ENCODE data around the gene TMX4. TPM values are rescaled to one million over a fixed set of nuclear protein-coding genes. Genes with fewer than 3 reads are reported as not detected.

Gene TMX4
- total and polyA plus RNA-seq, 2 of the 8 experiments (the other 6 are each of a cell fraction or from before 2014, with no cell fraction given) = 2.1 to 7.8 TPM

DNA sequence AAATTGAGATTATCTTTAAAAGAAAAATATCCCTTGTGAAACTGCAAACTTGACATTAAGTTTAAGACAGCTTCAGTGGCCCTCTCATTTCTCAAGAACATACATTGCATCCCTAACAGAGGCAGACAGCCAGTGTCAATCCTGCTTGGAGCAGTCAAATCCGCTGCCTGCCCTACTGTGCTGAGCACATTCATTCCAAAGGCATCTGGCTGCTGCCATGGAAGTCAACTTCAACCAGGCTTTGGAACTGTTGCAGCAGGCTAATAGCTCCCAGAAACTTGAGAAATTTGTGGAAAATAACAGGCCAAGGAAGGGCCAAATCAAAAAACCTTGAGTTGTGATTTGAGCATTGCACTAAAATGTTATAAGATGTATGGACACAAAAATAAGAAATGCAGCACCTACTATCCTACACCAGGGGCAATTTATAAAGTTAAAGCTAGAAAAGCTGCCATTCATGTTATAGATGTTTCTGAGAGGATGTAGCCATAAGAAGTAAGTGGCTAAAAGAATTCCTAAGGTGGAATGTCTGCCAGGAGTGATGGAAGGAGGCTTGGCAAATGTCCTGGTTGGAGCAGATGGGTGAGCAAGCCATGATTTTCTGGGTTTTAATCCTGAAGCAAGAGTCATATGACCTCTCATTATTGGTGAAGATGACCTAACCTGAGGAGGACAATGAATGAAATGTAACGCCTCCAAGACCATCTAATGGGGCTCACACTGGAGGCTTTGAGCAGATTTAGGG, 47.9 kb downstream of the TMX4 start:
- H2BK15ac ChIP-seq (ENCODE audit: low read length) = no peak overlapping the region
- no peak for TF ChIP-seq SIN3A (conservative IDR thresholded peaks at IDR 0.05 in 1 of 2, IDR thresholded peaks at IDR 0.05 in 1 of 2; ENCODE audit: low read depth in 1 of 2, low read length in 2 of 2)
- 96% methylated on average over 2 of the region's 2 CpGs; no CpG with 5 or more reads in 1 of the 2 experiments for WGBS, 2 experiments (ENCODE audit: extremely low coverage in 1 of 2, insufficient coverage in 1 of 2, insufficient read length in 1 of 2, insufficient replicate concordance in 2 of 2, low coverage in 1 of 2, low lambda C conversion rate in 2 of 2, missing lambda C conversion rate in 1 of 2)

More for the DNA sequence above, 47.9 kb downstream of the TMX4 start:
- H3K23ac ChIP-seq (ENCODE audit: insufficient read length) = no peak overlapping the region
- H3K27ac ChIP-seq (ENCODE audit: low read depth, low read length) = no peak overlapping the region
- ChIA-PET CTCF (ENCODE audit: partially characterized antibody) (interaction anchor here (1.0 to 1.6 kb wide), 5 partner anchors 9 to 35 kb away, joined by 3 to 9 read pairs (median 5); no protein-coding TSS in a partner anchor), POLR2A (ENCODE audit: partially characterized antibody) (no interaction called here)
- H2BK12ac ChIP-seq (ENCODE audit: low read depth, low read length) = no peak overlapping the region
- FAIRE-seq = no peak
- H3K4me2 ChIP-seq (ENCODE audit: insufficient read depth in 1 of 2, low read depth in 2 of 2, low read length in 2 of 2) = no peak overlapping the region
- no peaks in the 10 kb centered on the region for H3K4me1 ChIP-seq (replicated peaks in 1 of 4; ENCODE audit: control insufficient read depth in 3 of 4, insufficient read depth in 4 of 4, low read length in 3 of 4)
- DNase-seq (ENCODE audit: low read depth in 1 of 2, low spot score in 2 of 2) = no peak
- no peak overlapping the region for H4K8ac ChIP-seq (ENCODE audit: extremely low read depth, insufficient read depth, low read length)
- H3K27me3 ChIP-seq (replicated peaks in 1 of 4; ENCODE audit: control insufficient read depth in 3 of 4, extremely low read depth in 1 of 4, insufficient read depth in 3 of 4, low read length in 3 of 4) = peaks cover 0 to 1% (median 0%) of the 10 kb centered on the region in 4 experiments; a peak in 1 of 7 replicates
- H4K20me1 ChIP-seq (replicated peaks in 1 of 2; ENCODE audit: control insufficient read depth in 1 of 2, insufficient read depth in 2 of 2, low read length in 2 of 2) = no peaks in the 10 kb centered on the region
- H3K18ac ChIP-seq (ENCODE audit: extremely low read depth, low read length) = no peak overlapping the region
- H3K23me2 ChIP-seq (ENCODE audit: low read depth, low read length) = no peaks in the 10 kb centered on the region
- H3K36me3 ChIP-seq (ENCODE audit: control insufficient read depth in 2 of 4, insufficient read depth in 4 of 4, low read length in 3 of 4) = no peaks in the 10 kb centered on the region
- H2BK20ac ChIP-seq (ENCODE audit: low read length) = no peak overlapping the region
- no peaks in the 10 kb centered on the region for H3K79me1 ChIP-seq (ENCODE audit: low read depth, low read length)
- H3K56ac ChIP-seq (replicated peaks; ENCODE audit: insufficient read length, low read depth, low read length) = no peak overlapping the region
- no peak overlapping the region for H2AK5ac ChIP-seq (ENCODE audit: low read depth, low read length)
- H4K91ac ChIP-seq (replicated peaks; ENCODE audit: insufficient read length, low read length) = no peak overlapping the region
- H3K9me3 ChIP-seq (ENCODE audit: insufficient read depth in 2 of 2, low read depth in 1 of 2, low read length in 1 of 2) = no peaks in the 10 kb centered on the region
- H3K9ac ChIP-seq (replicated peaks in 1 of 4; ENCODE audit: extremely low read depth in 1 of 4, low read depth in 3 of 4, low read length in 3 of 4) = no peak overlapping the region
- H2BK120ac ChIP-seq (replicated peaks; ENCODE audit: low read depth, low read length) = no peak overlapping the region
- no peak overlapping the region for H4K5ac ChIP-seq (ENCODE audit: insufficient read length, low read depth, low read length)
- H3K4me3 ChIP-seq (ENCODE audit: extremely low read depth in 1 of 4, insufficient read depth in 2 of 4, low read depth in 3 of 4, low read length in 4 of 4) = no peak overlapping the region
- no peak overlapping the region for H3K4ac ChIP-seq (replicated peaks; ENCODE audit: insufficient read length, low read depth, low read length)
- no peak overlapping the region for H2AFZ ChIP-seq (ENCODE audit: low read length)
- no peak overlapping the region for H2BK5ac ChIP-seq (ENCODE audit: low read depth, low read length)
- H3K14ac ChIP-seq (ENCODE audit: insufficient read length) = no peak overlapping the region
- no peaks in the 10 kb centered on the region for H3K79me2 ChIP-seq (ENCODE audit: control insufficient read depth in 1 of 2, insufficient read depth in 2 of 2, low read length in 2 of 2)

Data from H1 (cell line).